Keratinocyte (primary cell): ENCODE data around the gene FAM13B.

ENCODE experiments used
- EZH2 ChIP-seq: IDR thresholded peaks from one replicate; pipeline ENCODE4 v1.6.1; 2012; ENCODE audit warnings: inconsistent platforms, mild to moderate bottlenecking, low read length, moderate library complexity
- TF ChIP-seq, protein P1 (sequence below), 3 experiments: IDR thresholded peaks in 1 of 3; conservative IDR thresholded peaks in 1 of 3; optimal IDR thresholded peaks in 1 of 3; 2 replicates in 2 of 3; 3 replicates in 1 of 3; pipeline versions ENCODE3 to v1.5.1; 2011; ENCODE audit warnings: low read length in 3 of 3, mild to moderate bottlenecking in 3 of 3, moderate library complexity in 2 of 3, control low read depth in 1 of 3, inconsistent platforms in 1 of 3; ENCODE audit not compliant: insufficient read depth in 2 of 3; ENCODE audit errors: extremely low read depth in 1 of 3

DNA sequence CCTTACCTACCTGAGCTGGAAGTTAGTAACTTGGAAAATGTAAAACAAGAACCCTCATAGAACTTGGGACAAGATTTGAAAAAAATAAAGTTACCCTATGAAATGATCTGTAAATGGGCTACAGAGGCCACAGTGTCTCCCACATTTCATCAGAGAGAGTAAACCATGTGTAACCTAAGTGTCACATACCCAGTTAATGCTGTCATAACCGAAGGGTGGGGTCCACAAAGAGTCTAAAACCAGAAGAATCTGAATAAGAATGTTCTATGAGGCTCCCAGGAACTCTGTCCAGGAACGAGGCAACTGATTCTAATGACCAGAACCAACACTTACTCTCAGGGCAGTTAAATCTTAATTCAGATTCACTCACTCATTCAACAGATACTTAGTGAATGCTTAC lies 1.0 kb upstream of the FAM13B start:
- TF ChIP-seq, protein P1, sequence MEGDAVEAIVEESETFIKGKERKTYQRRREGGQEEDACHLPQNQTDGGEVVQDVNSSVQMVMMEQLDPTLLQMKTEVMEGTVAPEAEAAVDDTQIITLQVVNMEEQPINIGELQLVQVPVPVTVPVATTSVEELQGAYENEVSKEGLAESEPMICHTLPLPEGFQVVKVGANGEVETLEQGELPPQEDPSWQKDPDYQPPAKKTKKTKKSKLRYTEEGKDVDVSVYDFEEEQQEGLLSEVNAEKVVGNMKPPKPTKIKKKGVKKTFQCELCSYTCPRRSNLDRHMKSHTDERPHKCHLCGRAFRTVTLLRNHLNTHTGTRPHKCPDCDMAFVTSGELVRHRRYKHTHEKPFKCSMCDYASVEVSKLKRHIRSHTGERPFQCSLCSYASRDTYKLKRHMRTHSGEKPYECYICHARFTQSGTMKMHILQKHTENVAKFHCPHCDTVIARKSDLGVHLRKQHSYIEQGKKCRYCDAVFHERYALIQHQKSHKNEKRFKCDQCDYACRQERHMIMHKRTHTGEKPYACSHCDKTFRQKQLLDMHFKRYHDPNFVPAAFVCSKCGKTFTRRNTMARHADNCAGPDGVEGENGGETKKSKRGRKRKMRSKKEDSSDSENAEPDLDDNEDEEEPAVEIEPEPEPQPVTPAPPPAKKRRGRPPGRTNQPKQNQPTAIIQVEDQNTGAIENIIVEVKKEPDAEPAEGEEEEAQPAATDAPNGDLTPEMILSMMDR (optimal IDR thresholded peaks at IDR 0.05 in 1 of 3, IDR thresholded peaks at IDR 0.05 in 1 of 3, conservative IDR thresholded peaks at IDR 0.05 in 1 of 3; ENCODE audit: extremely low read depth in 1 of 3, insufficient read depth in 2 of 3, low read length in 3 of 3): no peak
- no peak for TF ChIP-seq EZH2
